ENCODE data around the gene MPZL1.
"Not testable (repeated sequence)": the region's sequence is repeated elsewhere in the genome, so short reads cannot be mapped to it uniquely, and the experiment has no call there.

Gene MPZL1

GRCh38 chr1:167719715-167720421, 1.9 kb upstream of the MPZL1 start:
- not testable (repeated sequence) for DNase-seq

GRCh38 chr1:167720965-167721616, 691 bp upstream of the MPZL1 start:
- DNase-seq = peak in 1 of 2 donors; percentile 23

GRCh38 chr1:167722152-167722869, 529 bp downstream of the MPZL1 start:
- DNase-seq = no peak

- DNase-seq = no peak
Observed at GRCh38 chr1:167722870-167723251, 1.1 kb downstream of the MPZL1 start.

- no peak for DNase-seq
Observed at GRCh38 chr1:167723707-167724323, 2.0 kb downstream of the MPZL1 start.

GRCh38 chr1:167726008-167726407, 4.2 kb downstream of the MPZL1 start:
- no peak for DNase-seq

- no peak for DNase-seq
Observed at GRCh38 chr1:167728818-167729410, 7.1 kb downstream of the MPZL1 start.

GRCh38 chr1:167734227-167734626, 12.4 kb downstream of the MPZL1 start:
- DNase-seq = no peak

GRCh38 chr1:167734841-167735240, 13.1 kb downstream of the MPZL1 start:
- no peak for DNase-seq

GRCh38 chr1:167737169-167737568, 15.4 kb downstream of the MPZL1 start:
- DNase-seq = no peak

- no peak for DNase-seq
Observed at GRCh38 chr1:167738158-167738557, 16.4 kb downstream of the MPZL1 start.

- DNase-seq = no peak
Observed at GRCh38 chr1:167739752-167740151, 18.0 kb downstream of the MPZL1 start.

GRCh38 chr1:167741103-167741502, 19.3 kb downstream of the MPZL1 start:
- not testable (repeated sequence) for DNase-seq

- not testable (repeated sequence) for DNase-seq
Observed at GRCh38 chr1:167742392-167743057, 20.7 kb downstream of the MPZL1 start.

- no peak for DNase-seq
Observed at GRCh38 chr1:167744901-167745300, 23.1 kb downstream of the MPZL1 start.

GRCh38 chr1:167746013-167746672, 24.4 kb downstream of the MPZL1 start:
- DNase-seq = no peak

- no peak for DNase-seq
Observed at GRCh38 chr1:167746988-167747655, 25.3 kb downstream of the MPZL1 start.

- no peak for DNase-seq
Observed at GRCh38 chr1:167747988-167748387, 26.2 kb downstream of the MPZL1 start.

GRCh38 chr1:167748906-167749305, 27.1 kb downstream of the MPZL1 start:
- no peak for DNase-seq

- DNase-seq = no peak
Observed at GRCh38 chr1:167749741-167750140, 28.0 kb downstream of the MPZL1 start.

GRCh38 chr1:167750641-167751040, 28.9 kb downstream of the MPZL1 start:
- no peak for DNase-seq
